ENCODE measurements around the gene RNF225.

DNA sequence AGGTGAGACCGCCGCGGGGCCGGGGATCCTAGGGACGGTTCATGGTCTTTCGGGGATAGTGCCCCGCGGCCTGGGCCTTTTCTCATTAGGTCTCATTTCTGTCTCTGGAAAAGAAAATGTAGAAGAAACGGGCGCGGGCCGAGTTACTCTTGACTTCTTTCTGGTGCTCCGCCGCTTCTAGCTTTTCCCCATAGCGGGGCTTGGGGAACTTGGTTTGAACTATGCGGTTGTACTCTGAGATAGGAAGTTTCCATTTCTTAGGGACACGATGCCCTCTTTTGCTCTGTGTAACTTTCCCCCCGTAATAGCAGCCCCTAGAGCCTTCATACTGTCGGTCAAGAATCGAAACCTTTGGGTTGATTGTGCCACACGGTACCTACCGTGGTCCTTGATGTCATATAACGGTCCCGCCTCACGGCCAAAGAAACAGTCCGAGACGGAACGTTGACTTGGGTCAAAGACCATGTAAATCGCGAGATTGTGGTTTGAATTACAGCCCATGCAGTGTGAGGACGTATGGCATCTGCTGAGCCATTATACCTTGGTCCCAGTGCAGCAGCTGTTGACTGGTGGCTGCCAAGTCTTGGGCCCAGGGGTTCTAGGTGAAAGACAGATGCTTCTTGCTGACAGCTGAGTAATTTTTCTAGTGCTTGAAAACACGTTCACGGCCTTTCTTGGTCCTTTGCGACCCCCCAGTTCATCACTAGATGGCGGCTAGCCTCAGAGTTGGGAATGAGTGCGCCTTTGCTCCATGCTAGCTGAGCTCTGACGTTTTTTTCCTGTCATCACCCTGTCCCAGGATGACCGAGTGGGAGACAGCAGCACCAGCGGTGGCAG, 7.9 kb upstream of the RNF225 start:
- TF ChIP-seq YY1 (IDR thresholded peaks at IDR 0.05; ENCODE audit: insufficient read depth, insufficient read length) (no peak), ZNF274 (IDR thresholded peaks at IDR 0.05; ENCODE audit: low read depth, low read length) (no peak)
